Lower leg skin (tissue), 3 donors: ENCODE data around the gene LYZL1.
"Not testable (repeated sequence)": the region's sequence is repeated elsewhere in the genome, so short reads cannot be mapped to it uniquely, and the experiment has no call there.

Experiments
- POLR2A ChIP-seq, 2 donors: fragments of 450-650 bp; IDR thresholded peaks; one replicate each; pipeline ENCODE4 v1.6.1; 2016 to 2017; ENCODE audit warnings: antibody characterized with exemption in 2 of 2, mild to moderate bottlenecking in 1 of 2, moderate library complexity in 1 of 2
- TF ChIP-seq, protein P1 (sequence below), 3 donors: fragments of 450-650 bp; IDR thresholded peaks; one replicate each; pipeline ENCODE4 v1.5.1; 2016; ENCODE audit warnings: antibody characterized with exemption in 3 of 3, mild to moderate bottlenecking in 3 of 3, moderate library complexity in 2 of 3

DNA sequence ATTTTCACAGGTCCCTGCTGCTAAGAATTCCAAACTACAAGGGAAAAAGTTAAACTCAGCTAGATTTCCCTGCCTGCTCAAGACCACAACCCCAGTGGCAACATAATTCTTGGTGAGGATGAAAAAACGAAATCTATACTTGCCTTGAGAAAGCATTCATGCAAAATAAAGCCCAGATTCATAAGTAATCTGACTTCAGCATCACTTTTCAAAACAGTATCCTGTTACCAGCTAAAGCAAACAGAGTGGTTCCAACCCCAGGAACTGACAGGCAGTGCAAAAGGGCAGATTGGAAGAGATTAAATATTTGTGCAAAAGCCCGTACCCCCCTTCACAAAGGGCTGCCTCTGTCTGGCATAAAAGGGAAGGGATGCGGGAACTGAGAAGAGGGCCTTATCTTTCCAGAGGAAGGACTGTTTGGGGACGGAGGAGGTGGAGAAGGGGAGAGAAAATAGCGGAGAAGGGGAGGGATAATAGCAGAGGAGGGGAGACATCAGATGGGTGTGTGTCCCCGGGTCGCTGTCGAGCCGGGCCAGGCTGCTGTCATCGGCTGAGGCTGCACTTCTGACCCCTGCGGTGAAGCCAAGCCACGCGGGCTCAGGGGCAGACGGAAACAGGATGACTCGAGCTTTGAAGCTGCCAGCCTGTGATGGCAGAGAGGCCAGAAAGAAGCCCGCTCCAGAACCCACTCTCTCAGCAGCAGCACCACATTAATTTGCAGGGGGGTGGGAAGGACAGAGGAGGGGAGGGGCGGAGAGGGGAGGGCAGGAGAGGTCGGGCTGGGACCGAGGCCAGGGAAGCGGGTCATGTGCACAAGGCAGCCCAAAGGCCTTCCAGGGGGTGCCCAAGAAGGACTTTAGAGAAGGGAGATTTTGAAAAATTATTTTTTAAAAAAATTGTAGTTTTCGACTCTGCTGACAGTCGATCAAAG lies 29.5 kb downstream of the LYZL1 start:
- TF ChIP-seq, protein P1, sequence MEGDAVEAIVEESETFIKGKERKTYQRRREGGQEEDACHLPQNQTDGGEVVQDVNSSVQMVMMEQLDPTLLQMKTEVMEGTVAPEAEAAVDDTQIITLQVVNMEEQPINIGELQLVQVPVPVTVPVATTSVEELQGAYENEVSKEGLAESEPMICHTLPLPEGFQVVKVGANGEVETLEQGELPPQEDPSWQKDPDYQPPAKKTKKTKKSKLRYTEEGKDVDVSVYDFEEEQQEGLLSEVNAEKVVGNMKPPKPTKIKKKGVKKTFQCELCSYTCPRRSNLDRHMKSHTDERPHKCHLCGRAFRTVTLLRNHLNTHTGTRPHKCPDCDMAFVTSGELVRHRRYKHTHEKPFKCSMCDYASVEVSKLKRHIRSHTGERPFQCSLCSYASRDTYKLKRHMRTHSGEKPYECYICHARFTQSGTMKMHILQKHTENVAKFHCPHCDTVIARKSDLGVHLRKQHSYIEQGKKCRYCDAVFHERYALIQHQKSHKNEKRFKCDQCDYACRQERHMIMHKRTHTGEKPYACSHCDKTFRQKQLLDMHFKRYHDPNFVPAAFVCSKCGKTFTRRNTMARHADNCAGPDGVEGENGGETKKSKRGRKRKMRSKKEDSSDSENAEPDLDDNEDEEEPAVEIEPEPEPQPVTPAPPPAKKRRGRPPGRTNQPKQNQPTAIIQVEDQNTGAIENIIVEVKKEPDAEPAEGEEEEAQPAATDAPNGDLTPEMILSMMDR (IDR thresholded peaks at IDR 0.05): peak in 1 of 3 donors; percentile 18
- TF ChIP-seq POLR2A (IDR thresholded peaks at IDR 0.05): not testable (repeated sequence)
